ENCODE measurements around the gene CYP2C18.
"Not testable (repeated sequence)": the region's sequence is repeated elsewhere in the genome, so short reads cannot be mapped to it uniquely, and the experiment has no call there.

Gene CYP2C18

DNA sequence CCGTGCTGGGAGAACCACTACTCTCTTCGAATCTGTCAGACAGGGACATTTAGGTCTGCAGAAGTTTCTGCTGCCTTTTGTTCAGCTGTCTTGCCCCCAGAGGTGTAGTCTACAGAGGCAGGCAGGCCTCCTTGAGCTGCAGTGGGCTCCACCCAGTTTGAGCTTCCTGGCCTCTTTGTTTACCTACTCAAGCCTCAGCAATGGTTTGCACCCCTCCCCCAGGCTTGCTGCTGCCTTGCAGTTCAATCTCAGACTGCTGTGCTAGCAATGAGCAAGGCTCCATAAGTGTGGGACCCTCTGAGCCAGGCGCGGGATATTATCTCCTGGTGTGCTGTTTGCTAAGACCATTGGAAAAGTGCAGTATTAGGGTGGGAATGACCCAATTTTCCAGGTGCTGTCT lies 20.5 kb upstream of the CYP2C18 start:
- not testable (repeated sequence) for H3K27me3 ChIP-seq (ENCODE audit: insufficient read depth, low read length); H3K4me3 ChIP-seq (ENCODE audit: low read depth, low read length); H3K4ac ChIP-seq (ENCODE audit: low read depth, low read length); H3K27ac ChIP-seq (ENCODE audit: low read depth, low read length); H3K79me2 ChIP-seq (ENCODE audit: control insufficient read depth, insufficient read depth, low read length, poor library complexity); H2BK120ac ChIP-seq (ENCODE audit: insufficient read depth, low read length, poor library complexity); H3K36me3 ChIP-seq (ENCODE audit: control insufficient read depth in 1 of 2, insufficient read depth in 2 of 2, low read length in 2 of 2); H2AFZ ChIP-seq (ENCODE audit: insufficient read depth, low read length, poor library complexity); H4K12ac ChIP-seq (ENCODE audit: low read depth, low read length); H2AK5ac ChIP-seq (ENCODE audit: low read length); H3K18ac ChIP-seq (ENCODE audit: low read length); H3K4me1 ChIP-seq (ENCODE audit: control insufficient read depth in 1 of 2, insufficient read depth in 2 of 2, low read length in 2 of 2); H3K23ac ChIP-seq (ENCODE audit: low read length); H3K14ac ChIP-seq (ENCODE audit: low read length); H2BK5ac ChIP-seq (ENCODE audit: low read depth, low read length, poor library complexity); H3K9ac ChIP-seq (ENCODE audit: low read length); H3K4me2 ChIP-seq (ENCODE audit: low read length); H4K91ac ChIP-seq (ENCODE audit: low read depth, low read length); H3K79me1 ChIP-seq (ENCODE audit: low read length); H2BK12ac ChIP-seq (ENCODE audit: low read length); H4K8ac ChIP-seq (ENCODE audit: low read depth, low read length); H3K9me3 ChIP-seq (ENCODE audit: insufficient read depth, low read depth, low read length); DNase-seq
- WGBS (ENCODE audit: extremely low coverage, insufficient coverage, insufficient read length): no CpG with 5 or more reads among the region's 4 CpGs

- no peak overlapping the region for H3K23ac ChIP-seq (ENCODE audit: low read length)
- WGBS (ENCODE audit: extremely low coverage, insufficient coverage, insufficient read length): no CpG with 5 or more reads among the region's 6 CpGs
- H3K79me1 ChIP-seq (ENCODE audit: low read length): peaks cover 1% of the 10 kb centered on the region
- H3K27ac ChIP-seq (ENCODE audit: low read depth, low read length): no peak overlapping the region
- no peak overlapping the region for H3K9ac ChIP-seq (ENCODE audit: low read length)
- no peak for DNase-seq
- no peak overlapping the region for H2BK120ac ChIP-seq (ENCODE audit: insufficient read depth, low read length, poor library complexity)
- H3K4me1 ChIP-seq (ENCODE audit: control insufficient read depth in 1 of 2, insufficient read depth in 2 of 2, low read length in 2 of 2): no peaks in the 10 kb centered on the region
- no peak overlapping the region for H3K14ac ChIP-seq (ENCODE audit: low read length)
- H4K91ac ChIP-seq (ENCODE audit: low read depth, low read length): no peak overlapping the region
- H2BK12ac ChIP-seq (ENCODE audit: low read length): no peak overlapping the region
- no peak overlapping the region for H4K12ac ChIP-seq (ENCODE audit: low read depth, low read length)
- no peaks in the 10 kb centered on the region for H3K9me3 ChIP-seq (ENCODE audit: insufficient read depth, low read depth, low read length)
- H3K79me2 ChIP-seq (ENCODE audit: control insufficient read depth, insufficient read depth, low read length, poor library complexity): no peaks in the 10 kb centered on the region
- no peak overlapping the region for H3K4me2 ChIP-seq (ENCODE audit: low read length)
- no peak overlapping the region for H2BK5ac ChIP-seq (ENCODE audit: low read depth, low read length, poor library complexity)
- no peaks in the 10 kb centered on the region for H3K27me3 ChIP-seq (ENCODE audit: insufficient read depth, low read length)
- H3K18ac ChIP-seq (ENCODE audit: low read length): no peak overlapping the region
- H3K4ac ChIP-seq (ENCODE audit: low read depth, low read length): no peak overlapping the region
- no peak overlapping the region for H2AFZ ChIP-seq (ENCODE audit: insufficient read depth, low read length, poor library complexity)
- H3K36me3 ChIP-seq (ENCODE audit: control insufficient read depth in 1 of 2, insufficient read depth in 2 of 2, low read length in 2 of 2): no peaks in the 10 kb centered on the region
- H3K4me3 ChIP-seq (ENCODE audit: low read depth, low read length): no peak overlapping the region
- H2AK5ac ChIP-seq (ENCODE audit: low read length): no peak overlapping the region
- no peak overlapping the region for H4K8ac ChIP-seq (ENCODE audit: low read depth, low read length)
Measured at GRCh38 chr10:94666391-94667102, 17.0 kb upstream of the CYP2C18 start.

DNA sequence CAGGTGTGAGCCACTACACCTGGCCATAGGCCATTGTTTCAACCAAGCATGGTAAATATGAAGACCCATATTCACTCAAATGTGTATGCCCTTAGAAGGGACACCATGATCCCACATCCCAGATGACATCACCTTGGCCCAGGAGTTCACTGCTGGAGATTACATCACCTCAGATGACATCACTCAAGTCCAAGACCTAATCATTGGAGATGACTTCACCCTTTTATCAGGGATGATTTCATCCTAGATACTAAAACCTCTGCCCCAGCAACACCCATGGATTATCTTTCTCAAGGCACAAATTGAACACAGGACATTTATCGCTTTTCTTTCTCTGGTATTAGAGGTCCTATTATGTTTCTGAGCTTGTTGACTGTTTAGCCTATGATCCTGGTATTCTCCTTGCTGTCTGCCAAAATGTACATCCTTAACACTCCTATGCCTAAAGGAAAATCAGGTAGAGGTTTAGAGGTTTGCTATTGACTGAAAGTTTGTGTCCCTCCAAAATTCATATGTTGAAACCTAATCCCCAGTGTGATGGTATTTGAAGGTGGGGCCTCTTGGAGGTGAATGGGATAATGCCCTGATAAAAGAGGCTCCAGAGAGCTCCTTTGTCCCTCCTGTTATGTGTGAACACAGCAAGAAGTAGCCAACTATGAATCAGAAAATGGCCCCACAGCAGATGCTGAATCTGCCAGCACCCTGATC lies 9.8 kb upstream of the CYP2C18 start:
- Histone ChIP-seq H2BK120ac (ENCODE audit: insufficient read depth, low read length, poor library complexity) (no peak overlapping the region), H4K91ac (ENCODE audit: low read depth, low read length) (no peak overlapping the region), H2BK12ac (ENCODE audit: low read length) (no peak overlapping the region), H3K79me2 (ENCODE audit: control insufficient read depth, insufficient read depth, low read length, poor library complexity) (no peaks in the 10 kb centered on the region), H2AK5ac (ENCODE audit: low read length) (no peak overlapping the region), H3K4me1 (ENCODE audit: control insufficient read depth in 1 of 2, insufficient read depth in 2 of 2, low read length in 2 of 2) (no peaks in the 10 kb centered on the region), H3K18ac (ENCODE audit: low read length) (no peak overlapping the region), H3K4me3 (ENCODE audit: low read depth, low read length) (no peak overlapping the region), H3K4ac (ENCODE audit: low read depth, low read length) (no peak overlapping the region), H2BK5ac (ENCODE audit: low read depth, low read length, poor library complexity) (no peak overlapping the region), H4K8ac (ENCODE audit: low read depth, low read length) (no peak overlapping the region), H3K23ac (ENCODE audit: low read length) (no peak overlapping the region), H3K9ac (ENCODE audit: low read length) (no peak overlapping the region), H3K14ac (ENCODE audit: low read length) (no peak overlapping the region), H3K4me2 (ENCODE audit: low read length) (no peak overlapping the region), H2AFZ (ENCODE audit: insufficient read depth, low read length, poor library complexity) (no peak overlapping the region), H4K12ac (ENCODE audit: low read depth, low read length) (no peak overlapping the region), H3K36me3 (ENCODE audit: control insufficient read depth in 1 of 2, insufficient read depth in 2 of 2, low read length in 2 of 2) (no peaks in the 10 kb centered on the region), H3K27me3 (ENCODE audit: insufficient read depth, low read length) (no peaks in the 10 kb centered on the region), H3K79me1 (ENCODE audit: low read length) (peaks cover 1% of the 10 kb centered on the region), H3K9me3 (ENCODE audit: insufficient read depth, low read depth, low read length) (no peaks in the 10 kb centered on the region), H3K27ac (ENCODE audit: low read depth, low read length) (no peak overlapping the region)
- DNase-seq: peak; percentile 7 to 54
- no CpG with 5 or more reads among the region's 1 CpG for WGBS (ENCODE audit: extremely low coverage, insufficient coverage, insufficient read length)

- Histone ChIP-seq H3K79me2 (ENCODE audit: control insufficient read depth, insufficient read depth, low read length, poor library complexity) (no peaks in the 10 kb centered on the region), H3K9me3 (ENCODE audit: insufficient read depth, low read depth, low read length) (no peaks in the 10 kb centered on the region), H3K36me3 (ENCODE audit: control insufficient read depth in 1 of 2, insufficient read depth in 2 of 2, low read length in 2 of 2) (no peaks in the 10 kb centered on the region), H4K8ac (ENCODE audit: low read depth, low read length) (no peak overlapping the region), H3K23ac (ENCODE audit: low read length) (no peak overlapping the region), H2AFZ (ENCODE audit: insufficient read depth, low read length, poor library complexity) (no peak overlapping the region), H2BK120ac (ENCODE audit: insufficient read depth, low read length, poor library complexity) (no peak overlapping the region), H3K14ac (ENCODE audit: low read length) (no peak overlapping the region), H3K79me1 (ENCODE audit: low read length) (no peaks in the 10 kb centered on the region), H3K4me2 (ENCODE audit: low read length) (no peak overlapping the region), H3K4me3 (ENCODE audit: low read depth, low read length) (no peak overlapping the region), H2BK12ac (ENCODE audit: low read length) (no peak overlapping the region), H3K4ac (ENCODE audit: low read depth, low read length) (no peak overlapping the region), H4K91ac (ENCODE audit: low read depth, low read length) (no peak overlapping the region), H3K9ac (ENCODE audit: low read length) (no peak overlapping the region), H4K12ac (ENCODE audit: low read depth, low read length) (no peak overlapping the region), H2BK5ac (ENCODE audit: low read depth, low read length, poor library complexity) (no peak overlapping the region), H3K18ac (ENCODE audit: low read length) (no peak overlapping the region), H3K4me1 (ENCODE audit: control insufficient read depth in 1 of 2, insufficient read depth in 2 of 2, low read length in 2 of 2) (no peaks in the 10 kb centered on the region), H2AK5ac (ENCODE audit: low read length) (no peak overlapping the region), H3K27me3 (ENCODE audit: insufficient read depth, low read length) (no peaks in the 10 kb centered on the region), H3K27ac (ENCODE audit: low read depth, low read length) (no peak overlapping the region)
- DNase-seq: no peak
- no CpG with 5 or more reads among the region's 2 CpGs for whole genome bisulfite sequencing (ENCODE audit: extremely low coverage, insufficient coverage, insufficient read length)
Measured at GRCh38 chr10:94676496-94676895, 7.0 kb upstream of the CYP2C18 start.

Data from trophoblast cell (in vitro differentiated cells and primary cell).